HL-60 (cell line): ENCODE data around the gene TM9SF1.

Source experiments
- CTCF ChIP-seq: IDR thresholded peaks from one replicate; pipeline ENCODE4 v1.5.1; 2011; ENCODE audit warnings: low read length, control low read depth, inconsistent platforms; ENCODE audit not compliant: insufficient read depth
- GABPA ChIP-seq: IDR thresholded peaks from 2 replicates; pipeline ENCODE4 v1.6.1; 2012; ENCODE audit warnings: low read depth
- POLR2AphosphoS5 ChIP-seq: IDR thresholded peaks from 2 replicates; pipeline ENCODE4 v1.6.1; 2012; ENCODE audit warnings: low read depth

- no peak for TF ChIP-seq CTCF
- TF ChIP-seq POLR2AphosphoS5, result no peak; the same call in 1 of the 2 replicates
- TF ChIP-seq GABPA, result no peak
Observed at GRCh38 chr14:24177041-24177825, 18.0 kb downstream of the TM9SF1 start.
